ENCODE data around the gene TRPV4.

- TF ChIP-seq CTCF (IDR thresholded peaks at IDR 0.05 in 4 of 5, conservative IDR thresholded peaks at IDR 0.05 in 1 of 5) (no peak), POLR2A (IDR thresholded peaks at IDR 0.05) (no peak)
Observed at GRCh38 chr12:109841356-109841755, 8.2 kb upstream of the TRPV4 start.
